Right ventricle myocardium superior (tissue), 1 donor: ENCODE data around the gene TMEM168. TPM values are rescaled to one million over a fixed set of nuclear protein-coding genes. Genes with fewer than 3 reads are reported as not detected.

Experiments
- ATAC-seq: fragments of 200-7000 bp; cut with Tn5 transposase; one replicate; pipeline ENCODE4 v1.9.1; 2020; ENCODE audit warnings: mild to moderate bottlenecking; ENCODE audit not compliant: poor library complexity
- DNase-seq: peaks from one replicate; pipeline ENCODE4 v3.0.0-alpha.2; 2020
- intact Hi-C: fragments of 100-400 bp; cut with DNase I; formaldehyde crosslinking; loops from one replicate; pipeline ENCODE4 v1.11.2; 2022
- total RNA-seq: library from RNA; stranded (reverse); fragmentation: NEBNext Ultra II Directional; extraction: Animal tissue kit (Norgen Biotek cat#: 25700); gene quantifications from one replicate; pipeline ENCODE4 v1.2.1, GENCODE V29; 2021
- donor health status: DM: no; HTN: yes; CAD: no; lungs with severe emphysema.

The TMEM168 gene
- total RNA-seq, 1 donor from 2014 or later: 14.0 TPM

- no peak for DNase-seq
- intact Hi-C loops: no loop called here
- ATAC-seq: no peak
Observed at GRCh38 chr7:112784603-112785002, 5.6 kb downstream of the TMEM168 start.

- intact Hi-C loops: no loop called here
- ATAC-seq (peak; percentile 15), DNase-seq (no peak)
Observed at GRCh38 chr7:112782498-112782897, 7.7 kb downstream of the TMEM168 start.

GRCh38 chr7:112781558-112781957, 8.6 kb downstream of the TMEM168 start:
- ATAC-seq: no peak
- no peak for DNase-seq
- intact Hi-C loops: no loop called here

GRCh38 chr7:112781110-112781509, 9.1 kb downstream of the TMEM168 start:
- DNase-seq (no peak), ATAC-seq (no peak)
- intact Hi-C loops: no loop called here

- DNase-seq: no peak
- ATAC-seq: no peak
- intact Hi-C loops: no loop called here
Observed at GRCh38 chr7:112779667-112780066, 10.5 kb downstream of the TMEM168 start.

- DNase-seq: no peak
- no peak for ATAC-seq
- intact Hi-C loops: no loop called here
Observed at GRCh38 chr7:112777406-112777805, 12.8 kb downstream of the TMEM168 start.

- DNase-seq (no peak), ATAC-seq (no peak)
- intact Hi-C loops: no loop called here
Observed at GRCh38 chr7:112771166-112771565, 19.0 kb downstream of the TMEM168 start.

- intact Hi-C loops: no loop called here
- ATAC-seq: no peak
Observed at GRCh38 chr7:112770051-112770450, 20.1 kb downstream of the TMEM168 start.

GRCh38 chr7:112765105-112765504, 25.1 kb downstream of the TMEM168 start:
- DNase-seq: no peak
- intact Hi-C loops: no loop called here
- no peak for ATAC-seq

More at GRCh38 chr7:112770051-112770450, 20.1 kb downstream of the TMEM168 start:
- DNase-seq: no peak

- no peak for ATAC-seq
- intact Hi-C loops: no loop called here
- DNase-seq: no peak
Observed at GRCh38 chr7:112763996-112764395, 26.2 kb downstream of the TMEM168 start.

- DNase-seq (no peak), ATAC-seq (no peak)
- intact Hi-C loops: no loop called here
Observed at GRCh38 chr7:112763298-112763697, 26.9 kb downstream of the TMEM168 start.

- no peak for DNase-seq
- no peak for ATAC-seq
- intact Hi-C loops: no loop called here
Observed at GRCh38 chr7:112759905-112760304, 30.3 kb downstream of the TMEM168 start.

GRCh38 chr7:112757337-112757736, 32.9 kb downstream of the TMEM168 start:
- ATAC-seq (no peak), DNase-seq (no peak)
- intact Hi-C loops: no loop called here

GRCh38 chr7:112753298-112753697, 36.9 kb downstream of the TMEM168 start:
- no peak for ATAC-seq
- intact Hi-C loops: no loop called here
- no peak for DNase-seq

GRCh38 chr7:112752576-112752975, 37.6 kb downstream of the TMEM168 start:
- DNase-seq (no peak), ATAC-seq (no peak)
- intact Hi-C loops: no loop called here

- ATAC-seq: no peak
- DNase-seq: no peak
- intact Hi-C loops: no loop called here
Observed at GRCh38 chr7:112749775-112750174, 40.4 kb downstream of the TMEM168 start.

GRCh38 chr7:112748381-112748780, 41.8 kb downstream of the TMEM168 start:
- ATAC-seq (no peak), DNase-seq (no peak)
- intact Hi-C loops: no loop called here

- intact Hi-C loops: no loop called here
- no peak for ATAC-seq
Observed at GRCh38 chr7:112745635-112746034, 44.6 kb downstream of the TMEM168 start.

GRCh38 chr7:112744818-112745217, 45.4 kb downstream of the TMEM168 start:
- intact Hi-C loops: no loop called here
- ATAC-seq (no peak), DNase-seq (no peak)

More at GRCh38 chr7:112745635-112746034, 44.6 kb downstream of the TMEM168 start:
- no peak for DNase-seq

- ATAC-seq (peak; percentile 63), DNase-seq (no peak)
- intact Hi-C loops: no loop called here
Observed at GRCh38 chr7:112743811-112744210, 46.4 kb downstream of the TMEM168 start.

GRCh38 chr7:112740667-112741066, 49.5 kb downstream of the TMEM168 start:
- intact Hi-C loops: no loop called here
- no peak for ATAC-seq
- DNase-seq: no peak
